AG09309 (cell line): Measurements from ENCODE around the gene AFAP1.

Source experiments
- DNase-seq: peaks from one replicate; pipeline ENCODE4 v3.0.0-alpha.2; 2010; ENCODE audit warnings: low read depth
- H3K4me3 ChIP-seq: 2 replicates; pipeline ENCODE4 v1.5.1; 2011; ENCODE audit warnings: mild to moderate bottlenecking, low read depth, low read length, moderate library complexity; ENCODE audit not compliant: control insufficient read depth
- TF ChIP-seq, protein P1 (sequence below): IDR thresholded peaks from 2 replicates; pipeline ENCODE4 v1.5.1; 2011; ENCODE audit warnings: mild to moderate bottlenecking, low read depth, low read length, inconsistent platforms; ENCODE audit not compliant: insufficient read depth, control insufficient read depth; ENCODE audit errors: missing control alignments

The AFAP1 gene

DNA sequence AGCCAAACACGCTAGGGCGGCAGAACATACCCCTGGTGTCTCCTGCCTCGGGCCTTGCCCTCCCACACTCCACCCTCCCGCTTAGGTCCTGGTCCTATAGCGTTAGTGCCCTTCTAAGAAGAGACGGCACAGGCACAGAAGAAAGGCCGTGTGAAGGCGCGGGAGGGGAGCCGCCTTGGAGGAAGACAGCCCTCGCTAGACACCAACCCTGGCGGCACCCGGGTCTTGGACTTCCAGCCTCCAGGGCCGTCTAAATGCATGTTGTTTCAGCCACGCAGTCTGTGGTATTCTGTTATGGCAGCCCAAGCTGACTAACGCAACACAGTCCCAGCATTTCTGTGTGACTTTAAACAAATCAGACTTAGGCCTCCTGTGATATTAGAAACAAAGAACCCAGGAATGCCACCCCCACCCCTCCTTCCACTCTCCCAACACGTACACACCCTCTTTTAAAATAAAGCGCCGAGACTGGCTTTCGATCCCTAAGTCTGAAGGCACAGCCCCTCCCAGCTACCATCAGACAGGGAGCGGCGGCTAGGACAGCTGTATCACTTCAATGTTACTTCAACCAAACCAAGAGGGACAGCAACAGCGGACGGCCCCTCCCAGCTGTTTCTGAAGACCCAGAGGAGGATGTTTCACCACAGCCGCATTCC is 128.0 kb downstream of the AFAP1 start:
- H3K4me3 ChIP-seq, result no peak overlapping the region
- DNase-seq, result no peak
- TF ChIP-seq, protein P1, sequence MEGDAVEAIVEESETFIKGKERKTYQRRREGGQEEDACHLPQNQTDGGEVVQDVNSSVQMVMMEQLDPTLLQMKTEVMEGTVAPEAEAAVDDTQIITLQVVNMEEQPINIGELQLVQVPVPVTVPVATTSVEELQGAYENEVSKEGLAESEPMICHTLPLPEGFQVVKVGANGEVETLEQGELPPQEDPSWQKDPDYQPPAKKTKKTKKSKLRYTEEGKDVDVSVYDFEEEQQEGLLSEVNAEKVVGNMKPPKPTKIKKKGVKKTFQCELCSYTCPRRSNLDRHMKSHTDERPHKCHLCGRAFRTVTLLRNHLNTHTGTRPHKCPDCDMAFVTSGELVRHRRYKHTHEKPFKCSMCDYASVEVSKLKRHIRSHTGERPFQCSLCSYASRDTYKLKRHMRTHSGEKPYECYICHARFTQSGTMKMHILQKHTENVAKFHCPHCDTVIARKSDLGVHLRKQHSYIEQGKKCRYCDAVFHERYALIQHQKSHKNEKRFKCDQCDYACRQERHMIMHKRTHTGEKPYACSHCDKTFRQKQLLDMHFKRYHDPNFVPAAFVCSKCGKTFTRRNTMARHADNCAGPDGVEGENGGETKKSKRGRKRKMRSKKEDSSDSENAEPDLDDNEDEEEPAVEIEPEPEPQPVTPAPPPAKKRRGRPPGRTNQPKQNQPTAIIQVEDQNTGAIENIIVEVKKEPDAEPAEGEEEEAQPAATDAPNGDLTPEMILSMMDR, result no peak

DNA sequence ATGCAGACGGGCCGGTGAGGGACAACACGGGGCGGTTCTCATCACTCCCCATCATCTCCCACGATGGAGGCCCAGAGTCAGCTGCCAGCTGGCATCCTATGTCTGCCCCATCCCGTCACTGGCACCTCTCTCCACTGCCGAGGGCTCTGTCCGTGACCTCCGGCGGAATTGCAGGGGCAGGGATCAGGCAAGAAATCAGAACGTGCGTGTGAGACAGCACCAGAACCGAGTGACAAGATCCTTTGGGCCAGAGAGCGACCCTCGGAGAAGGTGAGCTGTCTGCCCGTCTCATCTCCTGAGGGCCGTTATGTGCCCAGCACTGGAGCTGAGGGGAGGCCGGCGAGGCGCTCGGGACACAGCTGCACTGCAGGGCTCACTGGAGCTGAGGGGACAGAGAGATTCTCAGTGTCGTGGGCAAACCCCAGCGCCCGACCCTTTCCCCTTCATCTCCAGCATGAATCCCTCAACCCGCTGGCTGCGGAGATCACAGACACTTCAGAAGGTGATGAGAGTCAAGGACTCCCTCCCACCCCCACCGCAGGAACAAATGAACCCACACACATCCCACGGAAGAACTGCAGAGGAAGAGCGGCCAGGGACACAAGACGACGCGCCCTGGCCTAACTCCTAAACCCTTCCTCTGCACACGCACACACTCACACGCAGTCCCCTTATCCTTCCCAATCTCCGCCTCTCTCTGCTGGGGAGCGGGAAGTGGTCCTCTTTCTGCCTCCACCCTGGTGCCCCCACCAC is 128.7 kb downstream of the AFAP1 start:
- TF ChIP-seq, protein P1, result no peak
- no peak for DNase-seq
- no peak overlapping the region for H3K4me3 ChIP-seq

DNA sequence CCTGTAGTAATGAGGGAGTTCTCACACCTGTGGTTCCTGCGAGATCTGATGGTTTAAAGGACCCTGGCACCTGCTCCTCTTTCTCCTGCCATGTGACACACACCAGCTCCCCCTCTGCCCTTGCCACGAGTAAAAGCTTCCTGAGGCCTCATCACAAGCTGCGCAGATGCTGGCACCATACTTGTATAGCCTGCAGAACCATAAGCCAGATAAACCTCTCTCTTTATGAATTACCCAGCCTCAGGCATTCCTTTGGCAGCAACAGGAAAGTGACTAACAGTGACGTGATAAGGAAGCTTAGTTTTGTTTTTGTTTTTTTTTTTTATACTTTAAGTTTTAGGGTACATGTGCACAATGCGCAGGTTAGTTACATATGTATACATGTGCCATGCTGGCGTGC is 130.9 kb downstream of the AFAP1 start:
- H3K4me3 ChIP-seq, result no peak overlapping the region
- no peak for DNase-seq
- TF ChIP-seq, protein P1, result no peak

DNA sequence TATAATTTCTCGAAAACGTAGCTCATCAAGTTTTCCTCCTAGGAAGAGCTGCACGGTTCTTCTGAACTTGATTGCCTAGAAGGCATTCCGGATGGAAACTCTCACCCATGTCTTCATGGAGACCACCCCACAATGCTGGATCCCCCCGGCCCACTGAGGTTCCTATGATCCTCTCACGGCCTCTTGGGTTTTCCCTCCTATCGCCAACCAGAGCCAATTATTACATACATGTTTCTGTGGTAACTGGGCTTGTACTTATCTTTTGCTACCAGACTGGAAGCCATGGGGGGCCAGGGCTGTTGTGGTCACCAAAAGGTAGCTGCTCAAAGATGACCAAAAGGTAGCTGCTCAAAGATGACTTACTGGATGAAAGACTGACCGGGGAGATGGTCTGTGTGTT is 131.5 kb downstream of the AFAP1 start:
- H3K4me3 ChIP-seq, result no peak overlapping the region
- TF ChIP-seq, protein P1, result no peak
- DNase-seq, result no peak

DNA sequence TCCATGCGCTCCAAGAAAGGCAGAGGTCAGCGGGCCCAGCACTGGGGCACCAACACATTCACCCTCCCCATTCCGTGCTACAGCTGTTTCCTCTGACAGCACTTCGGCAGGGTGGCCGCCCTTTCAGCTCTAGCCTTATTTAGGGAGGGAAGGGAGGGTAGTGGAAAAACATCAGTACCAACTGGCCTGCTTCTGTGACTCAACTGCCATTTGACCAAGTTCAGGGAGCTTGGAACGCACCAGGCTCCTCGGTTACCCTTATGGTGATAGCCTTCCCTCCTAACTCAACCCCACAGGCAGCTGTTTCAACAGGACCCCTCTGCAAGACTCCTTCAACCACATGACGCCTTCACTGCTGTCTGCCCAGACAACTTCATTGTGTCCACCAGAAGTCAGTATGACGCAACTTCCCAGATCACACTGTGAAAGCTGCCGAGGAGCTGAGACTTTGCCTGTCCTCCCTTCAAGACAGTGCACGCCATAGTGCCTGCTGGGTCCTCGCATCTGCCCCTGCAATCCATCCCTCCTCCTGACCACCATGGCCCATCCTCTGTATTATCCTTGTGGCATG is 132.2 kb downstream of the AFAP1 start:
- no peak for DNase-seq
- TF ChIP-seq, protein P1, result no peak
- H3K4me3 ChIP-seq, result no peak overlapping the region

DNA sequence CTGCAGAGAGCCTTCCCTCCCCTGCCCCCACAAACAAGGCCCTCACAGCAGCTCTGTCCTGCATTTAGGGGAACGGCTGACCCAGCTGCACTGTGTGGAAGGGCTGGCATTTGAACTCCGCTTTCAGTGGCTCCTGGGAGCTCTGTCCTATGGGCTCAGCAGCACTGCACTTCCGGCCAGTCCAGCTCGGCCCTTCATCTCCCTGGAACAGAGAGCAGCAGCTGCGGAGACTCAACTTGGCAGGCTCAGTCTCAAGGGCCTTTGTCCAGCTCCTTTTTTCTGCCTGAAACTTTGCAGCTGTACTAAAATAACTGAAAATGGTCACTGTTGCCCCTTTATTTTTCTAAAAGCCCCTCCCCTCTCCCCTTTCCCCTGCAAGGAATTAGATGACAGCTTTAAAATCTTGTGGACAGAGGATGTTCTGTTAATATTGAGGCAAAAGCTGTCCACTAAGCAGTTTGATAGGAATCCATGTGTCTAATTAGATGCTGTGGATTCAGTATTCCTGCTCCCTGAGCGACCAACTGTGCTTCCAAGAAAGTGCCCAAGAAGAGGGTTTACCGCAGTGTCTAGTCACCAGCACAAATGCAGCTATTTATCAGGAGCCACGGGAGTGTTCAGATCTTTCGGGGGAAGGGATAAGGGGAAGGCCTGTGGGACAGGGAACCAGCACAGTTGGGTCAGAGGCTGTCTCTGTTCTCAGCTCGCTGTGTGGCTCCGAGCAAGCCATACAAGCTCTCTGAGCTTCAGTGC is 133.1 kb downstream of the AFAP1 start:
- H3K4me3 ChIP-seq, result no peak overlapping the region
- no peak for DNase-seq
- TF ChIP-seq, protein P1, result no peak
